Body of pancreas (tissue), 4 donors: ENCODE measurements around the gene DPY19L3. TPM values are rescaled to one million over a fixed set of nuclear protein-coding genes. Genes with fewer than 3 reads are reported as not detected.

Experiments used
- ATAC-seq: fragments of 150-250 bp; one replicate; pipeline ENCODE4 v1.9.1; 2016
- DNase-seq, 4 donors: peaks; one replicate each; pipeline ENCODE4 v3.0.0-alpha.2; 2019
- H3K27ac ChIP-seq, 4 donors: fragments of 200-600 bp; sonication (generic); 1 replicate in 3 of 4; 2 replicates in 1 of 4; pipeline versions ENCODE4 v1.5.1 to v1.6.1; 2016 to 2019; ENCODE audit warnings: mild to moderate bottlenecking in 1 of 4, mixed read lengths in 1 of 4, moderate library complexity in 1 of 4
- H3K27me3 ChIP-seq, 2 donors: fragments of 200-600 bp; sonication (generic); one replicate each; pipeline ENCODE4 v1.6.0; 2016; ENCODE audit warnings: mild to moderate bottlenecking in 1 of 2
- H3K36me3 ChIP-seq, 2 donors: fragments of 200-600 bp; sonication (generic); replicated peaks in 1 of 2; 2 replicates each; pipeline ENCODE4 v1.5.1; 2016; ENCODE audit warnings: low read depth in 2 of 2; ENCODE audit not compliant: insufficient read depth in 1 of 2
- H3K4me1 ChIP-seq: fragments of 200-600 bp; sonication (generic); one replicate; pipeline ENCODE4 v1.6.0; 2016
- H3K4me3 ChIP-seq, 2 donors: fragments of 200-600 bp; sonication (generic); 1 replicate in 1 of 2; 2 replicates in 1 of 2; pipeline ENCODE4 v1.5.1; 2016 to 2019
- H3K9me3 ChIP-seq, 3 donors: fragments of 200-600 bp; sonication (generic); 1 replicate in 2 of 3; 2 replicates in 1 of 3; pipeline ENCODE4 v1.5.1; 2016
- CTCF ChIP-seq, 7 experiments: fragments of 450-650 bp in 4 of 7; fragments of 200-600 bp in 3 of 7; sonication (generic) in 3 of 7; IDR thresholded peaks; one replicate each; pipeline ENCODE4 v1.5.1; 2016 to 2019; ENCODE audit warnings: antibody characterized with exemption in 7 of 7
- POLR2A ChIP-seq, 3 donors: fragments of 450-650 bp; IDR thresholded peaks; one replicate each; pipeline ENCODE4 v1.6.1; 2016; ENCODE audit warnings: antibody characterized with exemption in 3 of 3, mild to moderate bottlenecking in 2 of 3
- WGBS, 2 donors: methylation state at CpG; one replicate each; pipeline ENCODE4 v1.1.5; 2017; 5-methylcytosine and 5-hydroxymethylcytosine counted together
- intact Hi-C: fragments of 100-400 bp; cut with DNase I; formaldehyde crosslinking; loops from one replicate; pipeline ENCODE4 v1.15.1; 2023
- total RNA-seq, 2 donors: library from RNA; depleted of rRNA; stranded (reverse); fragments of >200 nt; gene quantifications; one replicate each; pipeline ENCODE4 v1.1.0, GENCODE V29; 2016

Gene DPY19L3
- total RNA-seq, 2 donors from 2014 or later: 14.3 to 24.4 TPM

- 88 to 92% methylated on average over 5 of the region's 5 CpGs for WGBS, 2 donors
- Histone ChIP-seq H3K9me3 (no peaks in the 10 kb centered on the region), H3K4me1 (no peaks in the 10 kb centered on the region), H3K4me3 (no peak overlapping the region), H3K27me3 (no peaks in the 10 kb centered on the region), H3K27ac (no peak overlapping the region), H3K36me3 (no peaks in the 10 kb centered on the region)
- ATAC-seq (no peak), DNase-seq (no peak)
- intact Hi-C loops: no loop called here
- TF ChIP-seq CTCF (IDR thresholded peaks at IDR 0.05) (no peak), POLR2A (IDR thresholded peaks at IDR 0.05) (no peak)
Observed at GRCh38 chr19:32469795-32470194, 64.2 kb downstream of the DPY19L3 start.

DNA sequence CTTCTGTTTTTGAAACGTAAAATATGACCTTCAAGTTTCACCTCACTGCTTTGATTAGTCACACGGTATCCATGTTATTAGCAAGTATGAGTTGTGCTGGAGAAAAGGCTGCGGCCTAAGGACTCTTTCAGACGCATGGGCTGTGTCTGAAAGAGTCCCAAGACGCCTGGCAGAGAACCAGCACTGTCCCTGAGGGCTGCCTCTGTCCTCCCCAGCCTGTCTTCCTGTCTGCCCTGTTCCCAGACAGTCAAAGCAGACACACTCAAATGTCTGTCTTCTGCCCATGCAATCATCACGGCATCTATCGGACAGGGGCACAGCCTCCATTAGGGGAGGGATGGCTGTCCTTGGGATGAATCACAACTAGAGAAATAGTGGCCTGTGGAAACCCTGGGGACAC lies 65.5 kb downstream of the DPY19L3 start:
- WGBS, 2 donors: 84 to 85% methylated on average over 6 to 7 of the region's 7 CpGs
- H3K36me3 ChIP-seq: no peaks in the 10 kb centered on the region
- no peak for ATAC-seq
- H3K4me1 ChIP-seq: no peaks in the 10 kb centered on the region
- H3K27me3 ChIP-seq: no peaks in the 10 kb centered on the region
- no peak for DNase-seq
- H3K27ac ChIP-seq: no peak overlapping the region
- H3K4me3 ChIP-seq: no peak overlapping the region
- intact Hi-C loops: no loop called here
- no peak for TF ChIP-seq POLR2A (IDR thresholded peaks at IDR 0.05)
- TF ChIP-seq CTCF (IDR thresholded peaks at IDR 0.05): no peak
- no peaks in the 10 kb centered on the region for H3K9me3 ChIP-seq

DNA sequence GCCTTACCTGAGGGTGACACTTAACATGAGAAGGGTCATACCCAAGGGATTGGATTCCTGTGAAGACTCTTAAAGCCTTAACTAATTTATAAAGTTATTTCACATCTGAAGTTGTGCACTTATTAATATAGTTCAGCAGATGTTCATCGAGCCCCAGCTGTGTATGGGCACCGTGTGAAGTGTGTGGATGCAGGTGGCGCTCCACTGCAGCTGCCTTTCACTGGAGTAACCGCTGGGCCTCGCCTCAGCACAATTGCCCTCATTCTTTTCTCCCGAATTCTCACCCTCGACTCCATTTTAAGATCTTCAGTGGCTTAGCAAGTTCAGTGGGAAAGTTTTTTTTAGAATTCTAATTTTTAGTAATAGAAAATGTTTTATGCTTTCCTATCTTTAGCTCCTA lies 66.2 kb downstream of the DPY19L3 start:
- H3K27ac ChIP-seq: no peak overlapping the region
- no peaks in the 10 kb centered on the region for H3K27me3 ChIP-seq
- DNase-seq (no peak), ATAC-seq (no peak)
- no peak overlapping the region for H3K4me3 ChIP-seq
- 85 to 88% methylated on average over 7 of the region's 7 CpGs for WGBS, 2 donors
- H3K4me1 ChIP-seq: no peaks in the 10 kb centered on the region
- H3K9me3 ChIP-seq: no peaks in the 10 kb centered on the region
- intact Hi-C loops: no loop called here
- H3K36me3 ChIP-seq: no peaks in the 10 kb centered on the region
- TF ChIP-seq POLR2A (IDR thresholded peaks at IDR 0.05): no peak
- TF ChIP-seq CTCF (IDR thresholded peaks at IDR 0.05): no peak

- no peaks in the 10 kb centered on the region for H3K27me3 ChIP-seq
- H3K27ac ChIP-seq: no peak overlapping the region
- peaks cover 0 to 12% of the 10 kb centered on the region in 2 donors for H3K36me3 ChIP-seq
- no peak overlapping the region for H3K4me3 ChIP-seq
- H3K4me1 ChIP-seq: no peaks in the 10 kb centered on the region
- WGBS, 2 donors: 90 to 95% methylated on average over 11 of the region's 11 CpGs
- ATAC-seq: no peak
- no peak for DNase-seq
- no peaks in the 10 kb centered on the region for H3K9me3 ChIP-seq
- intact Hi-C loops: no loop called here
- TF ChIP-seq POLR2A (IDR thresholded peaks at IDR 0.05) (no peak), CTCF (IDR thresholded peaks at IDR 0.05) (no peak)
Observed at GRCh38 chr19:32475141-32476031, 69.8 kb downstream of the DPY19L3 start.

- H3K4me3 ChIP-seq: no peak overlapping the region
- no peaks in the 10 kb centered on the region for H3K9me3 ChIP-seq
- TF ChIP-seq POLR2A (IDR thresholded peaks at IDR 0.05) (no peak), CTCF (IDR thresholded peaks at IDR 0.05) (no peak)
- no peak for DNase-seq
- 98 to 99% methylated on average over 4 of the region's 4 CpGs for WGBS, 2 donors
- H3K4me1 ChIP-seq: no peaks in the 10 kb centered on the region
- no peak overlapping the region for H3K27ac ChIP-seq
- H3K36me3 ChIP-seq: peaks cover 0 to 12% of the 10 kb centered on the region in 2 donors
- no peaks in the 10 kb centered on the region for H3K27me3 ChIP-seq
- intact Hi-C loops: no loop called here
- ATAC-seq: no peak
Observed at GRCh38 chr19:32476032-32476350, 70.4 kb downstream of the DPY19L3 start.
